Measurements from ENCODE around the gene MRPL51. TPM values are rescaled to one million over a fixed set of nuclear protein-coding genes. Genes with fewer than 3 reads are reported as not detected.

Gene MRPL51
- total and polyA plus RNA-seq, 9 of the 15 experiments (the other 6 are each of a cell fraction or from before 2014, with no cell fraction given): 127 to 727 (median 208) TPM

GRCh38 chr12:6529291-6529737 is 36.3 kb upstream of the MRPL51 start:
- Histone ChIP-seq H3K4me3 (no peak overlapping the region), H3K4me1 (replicated peaks in 1 of 2; ENCODE audit: control insufficient read depth in 2 of 2, insufficient read depth in 2 of 2, low read length in 2 of 2) (peaks cover 7 to 24% of the 10 kb centered on the region in 2 experiments; a peak in 4 of 5 replicates), H3K27ac (ENCODE audit: extremely low read depth, low read depth, low read length) (no peak overlapping the region), H3K9me3 (replicated peaks; ENCODE audit: control insufficient read depth, insufficient read depth, low read depth, low read length) (no peaks in the 10 kb centered on the region), H4K20me1 (replicated peaks; ENCODE audit: control insufficient read depth, insufficient read depth, low read length) (no peaks in the 10 kb centered on the region), H3K9me1 (ENCODE audit: control insufficient read depth, insufficient read depth, low read length) (no peaks in the 10 kb centered on the region), H3K4me2 (ENCODE audit: insufficient read depth, low read length) (no peak overlapping the region), H3K27me3 (ENCODE audit: control insufficient read depth in 2 of 2, insufficient read depth in 2 of 2, low read length in 2 of 2) (no peaks in the 10 kb centered on the region), H3K79me2 (ENCODE audit: control insufficient read depth, insufficient read depth, low read length) (peaks cover 25% of the 10 kb centered on the region), H3K36me3 (ENCODE audit: control insufficient read depth, insufficient read depth, low read length) (peaks cover 78% of the 10 kb centered on the region), H2AFZ (ENCODE audit: low read depth, low read length) (no peak overlapping the region), H3K9ac (ENCODE audit: insufficient read depth in 1 of 2, low read depth in 2 of 2, low read length in 2 of 2) (no peak overlapping the region)
- intact Hi-C loops (cut with micrococcal nuclease): no loop called here
- 96% methylated on average over 5 of the region's 9 CpGs for WGBS (ENCODE audit: insufficient coverage, low coverage, missing lambda C conversion rate)
- CTCF ChIA-PET (ENCODE audit: low intra/inter-chr PET ratio): no interaction called here
- ATAC-seq: no peak
- FAIRE-seq: no peak
- POLR2A ChIA-PET: interaction anchor here (1.0 to 1.8 kb wide), 3 partner anchors 10 to 340 kb away, joined by 3 to 8 read pairs (median 4); no protein-coding TSS in a partner anchor
- in situ Hi-C loops (cut with MboI): no loop called here
- no TSS peak for BruUV-seq (replicated peaks)
- peak; percentile 13; the same call in 1 of the 2 replicates for TF ChIP-seq MAFG (tag; conservative IDR thresholded peaks at IDR 0.05)
- no peak for TF ChIP-seq POLR2AphosphoS2 (IDR thresholded peaks at IDR 0.05; ENCODE audit: low read length)
- no peak for TF ChIP-seq ZNF785 (CRISPR knock-in tag; IDR thresholded peaks at IDR 0.05)
- TF ChIP-seq PTBP1 (IDR thresholded peaks at IDR 0.05; ENCODE audit: low read depth, low read length): no peak
- peak; percentile 46 for TF ChIP-seq C11orf30 (IDR thresholded peaks at IDR 0.05; ENCODE audit: low read depth)
- TF ChIP-seq ZBTB33 (CRISPR knock-in tag; IDR thresholded peaks at IDR 0.05): no peak
- TF ChIP-seq ZNF75A (CRISPR knock-in tag; IDR thresholded peaks at IDR 0.05): no peak
- TF ChIP-seq FOSL1 (tag; conservative IDR thresholded peaks at IDR 0.05): no peak
- no peak for TF ChIP-seq PTTG1 (tag; IDR thresholded peaks at IDR 0.05; ENCODE audit: low read depth)
- TF ChIP-seq TEAD4 (IDR thresholded peaks at IDR 0.05; ENCODE audit: low read length): no peak
- TF ChIP-seq TEAD4 (CRISPR knock-in tag; IDR thresholded peaks at IDR 0.05; ENCODE audit: borderline replicate concordance): no peak
- TF ChIP-seq CREB3L1 (IDR thresholded peaks at IDR 0.05; ENCODE audit: borderline replicate concordance, low read depth): no peak
- TF ChIP-seq ZNF316 (IDR thresholded peaks at IDR 0.05): peak; percentile 49; the same call in 1 of the 2 replicates
- TF ChIP-seq THAP12 (CRISPR knock-in tag; IDR thresholded peaks at IDR 0.05): no peak
- no peak for TF ChIP-seq PHB (CRISPR knock-in tag; IDR thresholded peaks at IDR 0.05)
- DNase-seq (ENCODE audit: extremely low read depth in 1 of 4, low spot score in 3 of 4): no peak
